Activated T-helper 1 cell treated with anti-CD3 and anti-CD28 coated beads, Interleukin-2, amount 50 U/mL, for 16 hours (primary cell): ENCODE results near the gene CDCP2.

Experiments used
- DNase-seq, 2 donors: peaks; one replicate each; pipeline ENCODE4 v3.0.0-alpha.2; 2020; ENCODE audit warnings: low read depth in 1 of 2, low spot score in 1 of 2

CDCP2 gene

GRCh38 chr1:54152696-54153095 is at the start of gene CDCP2:
Gene CDCP2, minus strand, starts transcription at chr1:54153000. Its CDS starts 78 bp downstream, at chr1:54152922.
- no peak for DNase-seq

GRCh38 chr1:54200519-54200997 is 47.8 kb upstream of the CDCP2 start:
- DNase-seq, result no peak

- peak; percentile 75 to 85 for DNase-seq
Measured at GRCh38 chr1:54199765-54200518, 47.1 kb upstream of the CDCP2 start, which contains the start of the genes CYB5RL and MRPL37. Gene CYB5RL, minus strand, starts transcription at chr1:54200030. Its CDS starts 4,414 bp downstream, at chr1:54195616. Gene MRPL37, plus strand, starts transcription at chr1:54200167. Its CDS starts 77 bp downstream, at chr1:54200244.

GRCh38 chr1:54199151-54199764 is 46.5 kb upstream of the CDCP2 start:
- no peak for DNase-seq

- DNase-seq, result no peak
Measured at GRCh38 chr1:54193453-54193852, 40.7 kb upstream of the CDCP2 start.

GRCh38 chr1:54191525-54191924 is 38.7 kb upstream of the CDCP2 start:
- no peak for DNase-seq

DNA sequence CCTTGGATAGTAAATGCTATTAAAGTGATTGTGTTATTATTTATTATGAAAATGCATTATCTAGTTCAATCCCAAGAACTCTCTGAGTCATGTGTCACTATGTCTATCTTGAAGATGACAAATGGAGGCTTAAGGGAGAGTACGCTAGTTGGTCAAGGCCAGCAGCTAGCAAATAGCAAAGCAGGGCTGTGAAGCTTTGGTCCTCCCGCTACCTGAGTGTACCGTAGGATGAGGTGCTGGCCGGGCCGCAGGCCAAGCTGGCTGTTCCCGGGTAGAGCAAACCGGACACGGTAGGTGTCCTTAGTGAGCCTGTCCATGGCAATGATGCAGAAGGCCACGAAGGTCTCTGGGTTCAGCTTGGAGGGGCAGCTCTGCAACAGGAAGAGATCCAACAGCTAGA is 37.7 kb upstream of the CDCP2 start:
- DNase-seq, result no peak

- DNase-seq, result no peak
Measured at GRCh38 chr1:54188291-54188690, 35.5 kb upstream of the CDCP2 start.

- DNase-seq, result no peak
Measured at GRCh38 chr1:54186056-54186455, 33.3 kb upstream of the CDCP2 start.

DNA sequence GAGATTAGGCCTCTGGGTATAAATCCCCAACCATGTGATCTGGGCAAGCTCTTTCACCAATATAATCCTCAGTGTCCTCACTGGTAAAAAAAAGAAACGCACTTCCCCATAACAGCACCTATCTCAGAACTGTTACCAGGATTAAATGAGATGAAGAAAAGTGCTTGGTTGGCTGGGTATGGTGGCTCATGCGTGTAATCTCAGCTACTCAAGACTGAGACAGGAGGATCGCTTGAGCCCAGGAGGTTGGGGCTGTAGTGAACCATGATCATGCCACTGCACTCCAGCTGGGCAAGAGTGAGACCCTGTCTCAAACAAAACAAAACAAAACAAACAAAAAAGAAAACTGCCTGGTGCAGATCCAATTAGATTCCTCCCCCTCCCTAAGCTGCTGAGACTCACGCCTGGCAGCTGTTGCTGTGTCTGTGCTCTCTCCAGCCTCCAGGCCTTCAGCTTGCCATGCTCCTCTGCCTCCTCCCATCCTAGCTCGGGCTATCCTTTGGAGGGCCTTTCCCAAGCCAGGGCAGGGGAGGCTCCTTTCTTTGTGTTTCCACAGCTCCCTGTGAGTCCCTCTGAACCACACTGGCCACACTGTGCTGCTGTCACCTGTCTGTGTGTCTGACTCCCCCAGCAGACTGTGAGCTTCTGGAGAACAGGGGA is 28.0 kb upstream of the CDCP2 start:
- no peak for DNase-seq

DNA sequence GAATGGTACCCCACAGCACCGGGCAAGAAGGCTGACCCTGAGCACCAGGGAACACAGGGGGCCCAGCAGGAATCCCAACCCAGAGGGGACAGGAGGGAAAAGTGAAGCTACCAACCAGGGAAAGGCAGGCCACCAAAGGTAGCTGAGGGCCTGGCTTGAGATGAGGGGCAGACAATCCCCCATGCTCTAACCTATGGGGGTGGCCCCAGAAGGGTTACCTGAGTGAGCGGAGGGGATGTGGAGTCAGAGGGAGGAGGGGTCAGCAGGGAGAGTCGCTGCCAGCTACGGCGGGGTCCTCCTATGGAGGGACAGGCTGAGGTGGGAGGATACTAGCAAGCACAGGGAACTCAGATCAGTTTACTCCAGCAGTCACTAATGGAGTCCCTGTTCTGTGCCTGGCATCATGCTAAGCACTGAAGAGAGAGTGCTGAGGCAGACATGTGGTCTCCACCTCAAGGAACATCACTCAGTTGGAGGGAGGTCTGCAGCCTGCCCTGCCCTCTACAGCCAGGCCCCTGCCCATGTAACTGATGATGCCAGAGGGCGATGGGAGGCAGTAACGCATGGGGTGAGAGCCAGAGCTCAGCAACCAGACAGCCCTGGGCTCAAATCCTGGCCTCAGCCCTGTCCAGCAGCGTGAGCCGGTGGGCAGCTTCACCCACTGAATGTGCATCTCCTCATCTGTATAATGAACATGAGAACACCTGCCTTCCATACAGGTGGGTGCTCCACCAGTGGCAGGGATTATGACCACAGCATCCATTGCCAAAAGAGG is 25.7 kb upstream of the CDCP2 start:
- DNase-seq, result no peak

DNA sequence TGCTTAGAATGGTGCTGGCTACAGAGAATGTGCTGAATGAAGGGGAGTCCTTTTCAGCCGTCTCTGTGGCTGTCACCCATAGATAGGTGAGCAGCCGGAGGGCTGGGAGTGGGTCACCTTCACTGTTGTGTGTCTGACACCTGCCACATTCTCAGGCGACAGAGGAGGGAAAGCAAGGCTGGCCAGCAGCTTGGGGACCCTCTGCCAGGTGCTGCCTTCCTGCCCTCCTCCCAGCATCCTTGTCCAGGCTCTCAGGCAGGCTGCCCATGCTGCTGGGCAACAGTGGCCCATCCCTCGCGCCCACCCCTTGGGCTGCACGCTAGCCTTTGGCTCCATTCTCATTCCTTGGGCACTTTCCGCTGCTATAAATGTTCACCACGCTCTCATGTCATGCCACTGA is 24.9 kb upstream of the CDCP2 start:
- no peak for DNase-seq

GRCh38 chr1:54176621-54177327 is 24.0 kb upstream of the CDCP2 start:
- no peak for DNase-seq

- DNase-seq, result no peak
Measured at GRCh38 chr1:54174106-54174505, 21.3 kb upstream of the CDCP2 start.

- no peak for DNase-seq
Measured at GRCh38 chr1:54173681-54174080, 20.9 kb upstream of the CDCP2 start.

DNA sequence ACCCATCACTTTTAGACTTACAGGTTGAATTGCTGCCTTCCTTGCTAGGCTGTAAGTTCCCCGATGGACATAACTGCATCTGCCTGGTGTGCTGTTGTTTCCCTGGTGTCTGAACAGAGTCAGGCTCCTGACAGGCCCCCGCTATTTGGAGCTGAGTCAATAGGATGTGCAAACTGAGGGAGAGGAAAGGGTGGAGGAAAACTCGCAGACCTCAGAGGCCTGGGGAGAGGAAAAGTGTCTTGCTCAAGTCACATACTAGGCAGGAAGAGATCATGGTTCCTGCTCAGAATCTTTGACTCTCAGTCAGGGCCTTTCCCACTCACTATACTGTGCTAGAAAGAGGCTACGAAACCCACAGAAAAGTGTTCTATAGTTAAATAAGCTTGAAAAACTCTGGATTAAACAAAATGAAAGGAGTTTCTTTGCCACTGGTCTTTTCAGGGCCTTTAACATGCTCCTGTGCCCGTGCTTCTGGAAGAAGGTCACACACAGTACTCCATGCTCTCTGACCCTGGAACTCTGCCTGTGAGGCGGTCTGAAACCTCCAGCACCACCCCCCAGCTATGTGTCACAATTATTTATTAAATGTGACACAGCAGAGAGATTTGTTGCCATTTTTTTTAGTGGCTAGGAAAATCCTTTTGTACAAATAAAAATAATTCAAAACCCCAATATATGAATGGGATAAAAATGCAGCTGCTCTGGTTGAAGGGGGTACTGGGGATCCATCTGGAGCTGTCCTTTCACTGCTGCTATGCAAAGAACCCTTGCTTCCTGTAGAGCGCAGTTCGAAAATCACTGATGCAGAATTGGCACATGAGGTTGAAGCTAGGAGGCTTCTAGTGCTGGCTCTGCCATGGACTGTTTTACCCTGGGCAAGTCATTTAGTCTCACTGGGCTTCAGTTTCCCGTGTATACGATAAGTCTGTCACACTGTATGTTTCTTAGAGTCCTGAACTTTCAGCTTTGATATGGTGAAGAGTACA is 20.1 kb upstream of the CDCP2 start:
- DNase-seq, result no peak

- DNase-seq, result no peak
Measured at GRCh38 chr1:54171606-54172005, 18.8 kb upstream of the CDCP2 start.

DNA sequence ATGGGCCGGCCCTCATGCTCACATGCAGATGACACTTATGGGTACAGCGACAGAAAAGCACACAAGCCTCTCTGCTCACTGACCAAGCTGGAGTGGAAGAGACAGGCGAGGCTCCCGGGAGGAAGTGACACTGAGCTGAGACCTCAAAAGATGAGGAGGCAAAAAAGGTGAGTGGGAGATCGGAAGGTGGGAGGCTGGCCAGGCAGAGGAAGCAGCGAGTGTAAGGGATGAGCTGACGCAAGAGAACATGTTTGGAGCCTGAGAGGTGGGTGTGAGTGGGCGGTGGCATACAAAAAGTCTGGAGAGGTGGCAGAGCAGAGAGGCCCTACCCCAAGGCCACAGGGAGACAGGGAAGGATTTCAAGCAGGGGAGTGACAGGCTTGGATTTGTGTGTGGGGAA is 18.2 kb upstream of the CDCP2 start:
- DNase-seq, result no peak

GRCh38 chr1:54169068-54169467 is 16.3 kb upstream of the CDCP2 start:
- DNase-seq, result no peak
